Stimulated activated CD4-positive, alpha-beta T cell treated with anti-CD3 and anti-CD28 coated beads, TNF-alpha, amount 100 ng/mL, for 24 hours (primary cell): ENCODE measurements around the gene CYSTM1.

Experiments used
- DNase-seq, 3 experiments: peaks; one replicate each; pipeline ENCODE4 v3.0.0-alpha.2; 2020; ENCODE audit warnings: low read depth in 3 of 3

Gene CYSTM1

GRCh38 chr5:140207250-140207964 is 32.4 kb downstream of the CYSTM1 start:
- no peak for DNase-seq

GRCh38 chr5:140208065-140208464 is 33.1 kb downstream of the CYSTM1 start:
- no peak for DNase-seq

DNA sequence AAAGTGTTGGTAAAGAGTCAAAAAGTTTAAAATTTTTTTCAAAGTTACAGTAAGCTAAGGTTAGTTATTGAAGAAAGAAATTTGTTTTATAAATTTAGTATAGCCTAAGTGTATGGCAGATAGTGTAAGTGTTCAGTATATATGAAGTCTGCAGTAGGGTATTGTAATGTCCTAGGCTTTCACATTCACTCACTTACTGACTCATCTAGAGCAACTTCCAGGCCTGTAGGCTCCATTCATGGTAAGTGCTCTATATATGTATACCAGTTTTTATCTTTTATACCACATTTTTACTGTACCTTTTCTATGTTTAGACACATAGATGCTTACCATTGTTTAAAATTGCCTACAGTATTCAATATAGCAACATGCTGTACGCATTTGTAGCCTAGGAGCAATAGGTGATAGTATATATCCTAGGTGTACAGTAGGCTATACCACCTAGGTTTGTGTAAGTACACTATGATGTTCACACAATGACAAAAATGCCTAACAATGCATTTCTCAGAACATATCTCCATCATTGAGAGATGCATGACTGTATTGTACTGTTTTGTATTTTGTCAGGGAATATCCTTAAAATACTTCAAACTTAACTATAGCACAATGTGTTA is 38.5 kb downstream of the CYSTM1 start:
- no peak for DNase-seq

GRCh38 chr5:140214831-140215230 is 39.8 kb downstream of the CYSTM1 start:
- DNase-seq: no peak

GRCh38 chr5:140215276-140215675 is 40.3 kb downstream of the CYSTM1 start:
- no peak for DNase-seq

GRCh38 chr5:140216478-140217074 is 41.6 kb downstream of the CYSTM1 start:
- DNase-seq: no peak

- no peak for DNase-seq
Observed at GRCh38 chr5:140217299-140218026, 42.5 kb downstream of the CYSTM1 start.

GRCh38 chr5:140219068-140219991 is 44.3 kb downstream of the CYSTM1 start:
- no peak for DNase-seq

GRCh38 chr5:140220032-140220697 is 45.2 kb downstream of the CYSTM1 start:
- DNase-seq: no peak

GRCh38 chr5:140220698-140221064 is 45.7 kb downstream of the CYSTM1 start:
- no peak for DNase-seq

DNA sequence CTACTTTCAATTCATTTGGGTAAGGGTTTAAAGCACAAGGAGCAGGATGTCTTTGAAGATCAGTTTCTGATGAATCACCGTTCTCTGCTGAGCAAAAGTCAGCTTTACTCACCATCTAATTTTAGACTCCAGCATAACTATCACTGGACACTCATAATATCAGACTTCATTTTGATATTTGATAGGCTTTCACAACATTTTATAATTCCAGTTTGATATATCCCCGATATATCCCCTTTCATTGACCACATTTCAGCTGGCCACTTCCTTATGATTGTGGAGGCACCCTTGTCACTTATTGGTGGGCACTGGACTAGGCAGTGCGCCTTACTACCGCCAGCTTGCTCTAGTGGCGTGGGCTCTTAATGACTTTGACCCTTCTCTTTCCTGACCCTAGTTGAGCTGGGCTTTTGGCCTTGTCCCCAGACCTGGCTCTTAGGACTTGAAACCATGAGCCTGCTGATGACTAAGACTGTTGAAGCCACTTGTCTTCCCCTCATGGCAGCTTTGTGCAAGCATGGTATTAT is 46.8 kb downstream of the CYSTM1 start:
- no peak for DNase-seq

DNA sequence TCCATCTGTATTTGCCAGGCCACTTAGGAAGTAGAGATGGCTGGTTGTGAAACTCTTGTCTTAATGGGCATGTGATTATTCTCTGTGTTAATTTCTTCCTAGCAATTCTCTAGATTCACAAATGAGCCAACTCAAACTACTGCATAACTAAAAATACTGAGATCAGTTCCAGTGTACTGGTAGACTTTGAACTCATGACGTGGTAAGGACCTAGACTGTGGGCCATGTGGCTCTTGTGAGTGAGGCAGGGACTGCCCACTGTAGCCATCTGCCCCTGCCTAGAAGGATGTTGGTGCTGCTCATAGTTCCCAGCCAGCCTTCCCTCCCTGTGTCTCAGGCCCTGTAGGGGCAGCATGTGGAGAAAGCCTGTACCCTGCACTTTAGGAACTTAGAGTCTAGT is 47.4 kb downstream of the CYSTM1 start:
- DNase-seq: no peak

DNA sequence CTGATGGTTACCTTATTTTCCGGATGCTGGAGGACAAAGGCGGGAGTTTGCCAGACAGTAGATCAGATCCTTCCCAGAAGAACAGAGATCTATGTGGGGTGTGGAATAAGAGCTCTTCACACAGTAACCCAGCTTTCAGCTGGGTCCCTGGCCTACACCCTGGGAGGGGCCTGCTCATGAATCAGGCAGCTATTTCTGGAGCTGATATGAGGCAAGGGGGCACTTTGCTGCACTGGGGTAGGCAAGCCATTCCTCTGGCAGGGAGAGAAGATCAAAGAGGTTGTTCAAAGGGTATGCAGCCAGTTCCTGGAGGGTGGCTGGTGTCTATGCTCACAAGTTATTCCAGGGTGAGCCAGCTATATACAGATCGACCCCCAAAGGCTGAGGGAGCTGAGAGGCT is 48.6 kb downstream of the CYSTM1 start:
- no peak for DNase-seq

DNA sequence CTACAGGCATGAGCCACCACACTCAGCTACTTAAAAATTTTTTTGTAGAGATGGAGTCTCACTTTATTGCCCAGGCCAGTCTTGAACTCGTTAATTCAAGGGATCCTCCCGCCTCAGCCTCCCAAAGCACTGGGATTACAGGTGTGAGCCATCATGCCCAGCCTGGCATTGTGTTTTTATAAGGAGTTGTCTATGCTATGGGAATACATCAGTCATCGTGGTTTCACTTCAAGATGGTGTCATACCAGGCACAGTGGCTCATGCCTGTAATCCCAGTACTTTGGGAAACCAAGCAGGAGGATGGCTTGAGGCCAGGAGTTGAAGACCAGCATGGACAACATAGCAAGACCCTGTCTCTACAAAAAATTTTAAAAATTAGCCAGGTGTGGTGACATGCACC is 49.7 kb downstream of the CYSTM1 start:
- no peak for DNase-seq

DNA sequence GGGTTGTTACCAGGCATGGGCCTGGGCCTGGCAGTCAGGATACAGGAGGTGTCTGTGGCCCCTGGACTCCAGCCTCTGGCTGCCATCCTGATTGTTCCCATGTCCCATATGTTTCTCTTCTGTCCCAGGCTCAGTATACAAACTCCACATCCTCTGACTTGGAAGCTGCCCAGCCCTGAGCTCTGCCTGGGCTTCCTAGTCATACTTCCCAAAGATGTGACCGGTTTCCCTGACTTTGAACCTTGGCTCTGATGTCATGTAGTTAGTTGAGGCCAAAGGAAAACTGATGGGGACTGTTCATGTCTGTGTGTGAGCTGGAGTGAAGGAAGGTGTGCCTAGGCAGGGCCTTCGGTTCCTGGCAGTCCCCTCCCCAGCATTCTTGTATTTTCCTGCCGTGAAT is 50.4 kb downstream of the CYSTM1 start:
- no peak for DNase-seq

DNA sequence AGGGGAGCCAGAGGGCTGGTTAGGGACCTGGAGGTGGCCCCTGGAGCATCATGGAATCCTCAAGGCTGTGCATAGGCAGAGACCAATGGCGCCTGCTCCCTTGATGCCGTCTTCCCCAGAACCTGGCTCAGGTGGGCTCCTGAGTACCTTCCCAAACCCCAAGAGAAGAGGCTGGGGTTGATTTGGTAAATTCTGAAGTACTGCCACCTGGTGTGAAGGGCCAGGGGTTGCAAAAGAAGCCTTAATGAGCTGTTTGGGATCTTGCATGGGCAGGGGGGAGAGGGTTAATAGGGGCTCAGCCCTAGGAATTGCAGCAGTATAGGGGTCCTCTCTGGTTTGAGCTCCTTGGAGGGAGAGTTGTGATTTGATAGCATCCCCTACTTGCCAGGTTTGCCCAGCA is 52.1 kb downstream of the CYSTM1 start:
- DNase-seq: no peak

DNA sequence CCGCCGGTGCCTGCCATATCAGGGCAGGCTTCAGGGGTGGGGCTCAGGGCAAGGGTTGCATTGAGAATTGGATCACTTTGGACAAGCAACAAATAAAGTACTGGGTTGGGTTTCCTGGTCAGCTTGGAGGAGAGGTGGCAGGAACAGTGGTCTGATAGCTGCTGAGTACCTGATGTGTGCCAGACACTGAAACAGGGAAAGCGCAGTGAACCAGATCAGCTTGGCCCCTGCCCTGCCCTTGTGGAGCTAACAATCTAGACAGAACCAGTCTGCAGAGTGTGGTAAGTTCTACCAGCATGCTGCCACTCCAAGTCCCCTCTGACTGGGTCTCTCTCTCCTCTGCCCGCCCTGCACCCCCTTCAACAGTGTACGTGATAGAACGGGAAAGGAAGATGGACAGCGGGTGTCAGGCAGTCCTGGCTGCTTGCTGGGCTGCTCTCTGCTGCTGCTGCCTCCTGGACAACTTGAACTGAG is 53.4 kb downstream of the CYSTM1 start:
- DNase-seq: no peak

DNA sequence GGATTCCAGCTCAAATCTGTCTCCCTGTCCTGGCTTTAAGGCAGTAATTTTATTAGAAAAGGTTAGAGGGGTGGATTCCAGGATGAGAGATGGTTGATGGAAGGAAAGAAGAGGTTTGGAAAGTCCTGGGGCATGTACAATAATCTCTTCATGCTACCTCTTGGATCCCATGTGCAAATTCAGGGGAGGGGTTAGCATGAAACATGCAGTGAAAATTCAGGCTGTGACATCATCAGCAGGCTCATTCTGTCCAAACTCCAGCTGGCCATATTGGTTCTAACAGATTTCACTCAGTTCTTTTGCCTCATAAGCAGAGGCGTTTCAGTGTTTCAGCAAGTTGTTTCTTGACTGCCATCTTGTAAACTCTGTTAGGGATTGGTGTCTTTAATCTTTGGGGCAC is 55.4 kb downstream of the CYSTM1 start:
- no peak for DNase-seq

GRCh38 chr5:140232731-140233130 is 57.7 kb downstream of the CYSTM1 start:
- no peak for DNase-seq

DNA sequence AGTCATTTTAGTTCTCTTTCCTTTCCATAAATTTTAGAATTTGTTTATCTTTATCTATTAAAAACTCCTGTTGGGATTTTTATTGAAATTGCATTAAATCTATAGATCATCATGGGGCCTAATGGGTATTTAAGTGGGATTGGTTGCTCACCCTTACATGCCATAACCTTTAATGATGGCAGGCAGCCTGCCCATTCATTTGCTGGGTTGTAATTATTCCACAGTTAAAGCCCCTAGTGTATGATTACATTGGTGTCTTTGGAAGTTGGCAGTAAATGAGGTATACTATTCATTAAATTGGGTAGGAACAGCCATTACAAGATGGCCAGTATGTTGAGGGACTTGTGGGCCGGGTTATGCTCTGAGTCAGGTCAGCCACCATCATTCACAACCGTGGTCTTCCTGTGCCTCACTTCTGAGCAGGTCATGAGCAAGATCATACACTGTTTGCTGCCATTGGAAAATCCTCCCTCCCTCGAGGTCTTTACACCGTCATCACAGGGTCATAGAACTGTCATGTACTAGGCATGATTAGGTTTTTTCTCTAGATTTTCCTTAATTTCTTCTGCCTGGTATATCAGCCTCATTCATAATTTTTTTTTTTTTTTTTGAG is 59.5 kb downstream of the CYSTM1 start:
- DNase-seq: no peak
